ENCODE results near the gene GTPBP8.
A peak's percentile ranks its signal among the peaks of the same experiment; 100 is the strongest.

The GTPBP8 gene

GRCh38 chr3:112990672-112991602 lies at the start of gene GTPBP8:
TSS of gene GTPBP8 (plus strand) at chr3:112990984. CDS start at chr3:112991000, 16 bp downstream.
- Histone ChIP-seq H3K4me1 (peaks cover 19% of the 10 kb centered on the region), H3K27me3 (ENCODE audit: low read depth) (no peaks in the 10 kb centered on the region), H3K9me3 (no peaks in the 10 kb centered on the region), H3K4me3 (peak within 1 kb of the TSS; percentile 59), H3K36me3 (replicated peaks) (no peaks in the 10 kb centered on the region)
- in situ Hi-C loops (cut with MboI; ENCODE audit: low sequenced_read_pairs): no loop called here
- DNase-seq (ENCODE audit: low spot score in 2 of 2): peak; percentile 86 to 93

- in situ Hi-C loops (cut with MboI; ENCODE audit: low sequenced_read_pairs): no loop called here
Observed at GRCh38 chr3:112948346-112948838, 42.4 kb upstream of the GTPBP8 start.

GRCh38 chr3:112956351-112956750 lies 34.4 kb upstream of the GTPBP8 start:
- H3K36me3 ChIP-seq (replicated peaks): no peaks in the 10 kb centered on the region
- no peak overlapping the region for H3K4me3 ChIP-seq
- no peak for DNase-seq (ENCODE audit: low spot score in 2 of 2)
- in situ Hi-C loops (cut with MboI; ENCODE audit: low sequenced_read_pairs): no loop called here
- H3K9me3 ChIP-seq: no peaks in the 10 kb centered on the region
- H3K27me3 ChIP-seq (ENCODE audit: low read depth): no peaks in the 10 kb centered on the region
- H3K4me1 ChIP-seq: peaks cover 6% of the 10 kb centered on the region

More at GRCh38 chr3:112948346-112948838, 42.4 kb upstream of the GTPBP8 start:
- DNase-seq (ENCODE audit: low spot score in 2 of 2): no peak
- no peaks in the 10 kb centered on the region for H3K36me3 ChIP-seq (replicated peaks)
- H3K4me3 ChIP-seq: no peak overlapping the region
- H3K9me3 ChIP-seq: no peaks in the 10 kb centered on the region
- no peaks in the 10 kb centered on the region for H3K4me1 ChIP-seq
- no peaks in the 10 kb centered on the region for H3K27me3 ChIP-seq (ENCODE audit: low read depth)

- in situ Hi-C loops (cut with MboI; ENCODE audit: low sequenced_read_pairs): no loop called here
- Histone ChIP-seq H3K4me1 (peaks cover 6% of the 10 kb centered on the region), H3K4me3 (no peak overlapping the region)
Observed at GRCh38 chr3:112958811-112959560, 31.8 kb upstream of the GTPBP8 start.

GRCh38 chr3:112963683-112964082 lies 27.1 kb upstream of the GTPBP8 start:
- in situ Hi-C loops (cut with MboI; ENCODE audit: low sequenced_read_pairs): no loop called here
- no peaks in the 10 kb centered on the region for H3K36me3 ChIP-seq (replicated peaks)
- no peaks in the 10 kb centered on the region for H3K4me1 ChIP-seq
- H3K4me3 ChIP-seq: no peak overlapping the region
- H3K27me3 ChIP-seq (ENCODE audit: low read depth): no peaks in the 10 kb centered on the region
- no peak for DNase-seq (ENCODE audit: low spot score in 2 of 2)
- H3K9me3 ChIP-seq: no peaks in the 10 kb centered on the region

More at GRCh38 chr3:112958811-112959560, 31.8 kb upstream of the GTPBP8 start:
- no peaks in the 10 kb centered on the region for H3K9me3 ChIP-seq
- DNase-seq (ENCODE audit: low spot score in 2 of 2): no peak
- no peaks in the 10 kb centered on the region for H3K36me3 ChIP-seq (replicated peaks)
- no peaks in the 10 kb centered on the region for H3K27me3 ChIP-seq (ENCODE audit: low read depth)

GRCh38 chr3:112965656-112966055 lies 25.1 kb upstream of the GTPBP8 start:
- no peaks in the 10 kb centered on the region for H3K9me3 ChIP-seq
- H3K36me3 ChIP-seq (replicated peaks): no peaks in the 10 kb centered on the region
- DNase-seq (ENCODE audit: low spot score in 2 of 2): no peak
- H3K4me1 ChIP-seq: no peaks in the 10 kb centered on the region
- no peak overlapping the region for H3K4me3 ChIP-seq
- in situ Hi-C loops (cut with MboI; ENCODE audit: low sequenced_read_pairs): no loop called here
- peaks cover under 1% of the 10 kb centered on the region; the same call in 1 of the 2 replicates for H3K27me3 ChIP-seq (ENCODE audit: low read depth)

- H3K36me3 ChIP-seq (replicated peaks): no peaks in the 10 kb centered on the region
- no peaks in the 10 kb centered on the region for H3K4me1 ChIP-seq
- in situ Hi-C loops (cut with MboI; ENCODE audit: low sequenced_read_pairs): no loop called here
- H3K4me3 ChIP-seq: no peak overlapping the region
- peaks cover 4% of the 10 kb centered on the region; the same call in 1 of the 2 replicates for H3K27me3 ChIP-seq (ENCODE audit: low read depth)
- no peak for DNase-seq (ENCODE audit: low spot score in 2 of 2)
- no peaks in the 10 kb centered on the region for H3K9me3 ChIP-seq
Observed at GRCh38 chr3:112966633-112967032, 24.2 kb upstream of the GTPBP8 start.

GRCh38 chr3:112967425-112967824 lies 23.4 kb upstream of the GTPBP8 start:
- Histone ChIP-seq H3K4me1 (no peaks in the 10 kb centered on the region), H3K9me3 (no peaks in the 10 kb centered on the region), H3K36me3 (replicated peaks) (no peaks in the 10 kb centered on the region), H3K4me3 (no peak overlapping the region), H3K27me3 (ENCODE audit: low read depth) (peaks cover 6% of the 10 kb centered on the region)
- no peak for DNase-seq (ENCODE audit: low spot score in 2 of 2)
- in situ Hi-C loops (cut with MboI; ENCODE audit: low sequenced_read_pairs): no loop called here

GRCh38 chr3:112967828-112968227 lies 23.0 kb upstream of the GTPBP8 start:
- Histone ChIP-seq H3K4me3 (no peak overlapping the region), H3K36me3 (replicated peaks) (no peaks in the 10 kb centered on the region), H3K9me3 (no peaks in the 10 kb centered on the region), H3K27me3 (ENCODE audit: low read depth) (peaks cover 6% of the 10 kb centered on the region), H3K4me1 (no peaks in the 10 kb centered on the region)
- in situ Hi-C loops (cut with MboI; ENCODE audit: low sequenced_read_pairs): no loop called here
- no peak for DNase-seq (ENCODE audit: low spot score in 2 of 2)

GRCh38 chr3:112972158-112972557 lies 18.6 kb upstream of the GTPBP8 start:
- DNase-seq (ENCODE audit: low spot score in 2 of 2): no peak
- Histone ChIP-seq H3K4me3 (no peak overlapping the region), H3K4me1 (no peaks in the 10 kb centered on the region), H3K27me3 (ENCODE audit: low read depth) (peaks cover 8% of the 10 kb centered on the region), H3K9me3 (no peaks in the 10 kb centered on the region), H3K36me3 (replicated peaks) (no peaks in the 10 kb centered on the region)
- in situ Hi-C loops (cut with MboI; ENCODE audit: low sequenced_read_pairs): no loop called here

GRCh38 chr3:112973325-112974177 lies 17.2 kb upstream of the GTPBP8 start:
- Histone ChIP-seq H3K4me3 (no peak overlapping the region), H3K9me3 (no peaks in the 10 kb centered on the region), H3K27me3 (ENCODE audit: low read depth) (peaks cover 8% of the 10 kb centered on the region), H3K4me1 (no peaks in the 10 kb centered on the region), H3K36me3 (replicated peaks) (no peaks in the 10 kb centered on the region)
- DNase-seq (ENCODE audit: low spot score in 2 of 2): no peak
- in situ Hi-C loops (cut with MboI; ENCODE audit: low sequenced_read_pairs): no loop called here

- peaks cover 8% of the 10 kb centered on the region for H3K27me3 ChIP-seq (ENCODE audit: low read depth)
- in situ Hi-C loops (cut with MboI; ENCODE audit: low sequenced_read_pairs): no loop called here
- H3K4me1 ChIP-seq: no peaks in the 10 kb centered on the region
Observed at GRCh38 chr3:112974178-112974517, 16.6 kb upstream of the GTPBP8 start.

GRCh38 chr3:112974894-112975293 lies 15.9 kb upstream of the GTPBP8 start, which contains the start of gene CD200R1:
TSS of gene CD200R1 (minus strand) at chr3:112975103. CDS start at chr3:112974857, 246 bp downstream.
- H3K36me3 ChIP-seq (replicated peaks): no peaks in the 10 kb centered on the region
- peaks cover 8% of the 10 kb centered on the region for H3K27me3 ChIP-seq (ENCODE audit: low read depth)
- no peaks in the 10 kb centered on the region for H3K9me3 ChIP-seq
- in situ Hi-C loops (cut with MboI; ENCODE audit: low sequenced_read_pairs): no loop called here
- H3K4me3 ChIP-seq: no peak within 1 kb of the TSS
- H3K4me1 ChIP-seq: no peaks in the 10 kb centered on the region
- DNase-seq (ENCODE audit: low spot score in 2 of 2): no peak

More at GRCh38 chr3:112974178-112974517, 16.6 kb upstream of the GTPBP8 start:
- Histone ChIP-seq H3K4me3 (no peak overlapping the region), H3K36me3 (replicated peaks) (no peaks in the 10 kb centered on the region), H3K9me3 (no peaks in the 10 kb centered on the region)
- no peak for DNase-seq (ENCODE audit: low spot score in 2 of 2)

Measured in HAP-1 (cell line).